K562 (cell line): Measurements from ENCODE around the gene RABEPK. TPM values are rescaled to one million over a fixed set of nuclear protein-coding genes. Genes with fewer than 3 reads are reported as not detected.
A peak's percentile ranks its signal among the peaks of the same experiment; 100 is the strongest.

ENCODE experiments used
- BCL6 ChIP-seq: fragments of 250-450 bp; sonication (Bioruptor Pico); IDR thresholded peaks from 2 replicates; pipeline ENCODE4 v1.4.0; 2020
- CREB5 ChIP-seq: fragments of 250-450 bp; sonication (Bioruptor Pico); IDR thresholded peaks from 2 replicates; pipeline ENCODE4 v1.5.0; 2020; ENCODE audit warnings: mild to moderate bottlenecking
- CTBP1 ChIP-seq: fragments of 450-650 bp; IDR thresholded peaks from 2 replicates; pipeline ENCODE4 v1.6.1; 2016; ENCODE audit warnings: borderline replicate concordance
- DLX4 ChIP-seq: fragments of 250-450 bp; sonication (Bioruptor Pico); IDR thresholded peaks from 2 replicates; pipeline ENCODE4 v1.6.1; 2021; ENCODE audit warnings: mild to moderate bottlenecking
- FOSL1 ChIP-seq: fragments of 200-800 bp; sonication (Bioruptor generic); conservative IDR thresholded peaks from 2 replicates; pipeline ENCODE4 v1.6.1; 2016; ENCODE audit warnings: missing genetic modification characterization, missing compliant biosample characterization
- HBP1 ChIP-seq: fragments of 450-650 bp; formaldehyde crosslinking; IDR thresholded peaks from 2 replicates; pipeline ENCODE4 v1.4.0; 2022; ENCODE audit warnings: missing genetic modification characterization
- HMG20A ChIP-seq: fragments of 450-650 bp; formaldehyde crosslinking; conservative IDR thresholded peaks from 2 replicates; pipeline ENCODE4 v1.4.0; 2020; ENCODE audit warnings: mild to moderate bottlenecking, mixed read lengths
- HNRNPL ChIP-seq: fragments of 200-400 bp; formaldehyde crosslinking; IDR thresholded peaks from 2 replicates; pipeline ENCODE4 v1.6.1; 2017; ENCODE audit warnings: low read depth, mild to moderate bottlenecking, low read length
- KAT7 ChIP-seq: sonication (generic); formaldehyde crosslinking; IDR thresholded peaks from 2 replicates; pipeline ENCODE4 v1.8.0; 2022; ENCODE audit warnings: missing genetic modification reagents, mild to moderate bottlenecking, borderline replicate concordance
- NFE2 ChIP-seq: IDR thresholded peaks from 2 replicates; pipeline ENCODE4 v1.6.1; 2014; ENCODE audit warnings: antibody characterized with exemption, low read depth
- RBM22 ChIP-seq: fragments of 200-400 bp; formaldehyde crosslinking; IDR thresholded peaks from 2 replicates; pipeline ENCODE4 v1.6.1; 2018; ENCODE audit warnings: low read length, low read depth; ENCODE audit not compliant: poor library complexity, severe bottlenecking
- RCOR1 ChIP-seq, 2 experiments: IDR thresholded peaks; 2 replicates each; pipeline ENCODE4 v1.6.1; 2012; ENCODE audit warnings: low read depth in 2 of 2, low read length in 2 of 2, borderline replicate concordance in 1 of 2, improper control_type of control experiment in 1 of 2
- SPI1 ChIP-seq: IDR thresholded peaks from 2 replicates; pipeline ENCODE4 v1.6.1; 2011; ENCODE audit warnings: low read depth, low read length, control low read depth, borderline replicate concordance
- STAT6 ChIP-seq: sonication (generic); formaldehyde crosslinking; IDR thresholded peaks from 2 replicates; pipeline ENCODE4 v1.8.1; 2023; ENCODE audit warnings: mild to moderate bottlenecking, missing genetic modification reagents
- TRIM28 ChIP-seq: fragments of 450-650 bp; IDR thresholded peaks from 2 replicates; pipeline ENCODE4 v1.6.1; 2017
- TSHZ1 ChIP-seq: fragments of 250-450 bp; sonication (Bioruptor Pico); IDR thresholded peaks from 2 replicates; pipeline ENCODE4 v1.4.0; 2020; ENCODE audit warnings: mild to moderate bottlenecking, moderate library complexity
- ZNF239 ChIP-seq: fragments of 250-450 bp; sonication (Bioruptor Pico); IDR thresholded peaks from 2 replicates; pipeline ENCODE4 v1.4.0; 2020; ENCODE audit warnings: mild to moderate bottlenecking
- ZNF830 ChIP-seq: fragments of 250-450 bp; sonication (Bioruptor Pico); IDR thresholded peaks from 2 replicates; pipeline ENCODE4 v1.5.0; 2021; ENCODE audit warnings: mild to moderate bottlenecking
- polyA plus RNA-seq, 8 experiments: library from polyadenylated mRNA; depleted of rRNA in 4 of 8; stranded (reverse) in 5 of 8; unstranded in 3 of 8; fragments of >200 nt; fragmentation: Nextera tagmentation in 2 of 8; fragmentation: Illumina TruSeq in 1 of 8; extraction: Ambion mirVana in 2 of 8; extraction: Trizol in 1 of 8; gene quantifications; 2 replicates each; pipeline versions ENCODE4 v1.2.1 to v1.2.3, GENCODE V29; 2011 to 2014; ENCODE audit warnings: inconsistent platforms in 1 of 8, missing spikeins in 1 of 8
- total RNA-seq, 7 experiments: library from RNA; depleted of rRNA in 6 of 7; stranded (reverse); fragments of >200 nt in 6 of 7; fragmentation: Illumina TruSeq in 2 of 7; extraction: Trizol in 2 of 7; gene quantifications; 2 replicates each; pipeline versions ENCODE4 v1.2.1 to v1.2.3, GENCODE V29; 2011 to 2021; ENCODE audit warnings: low replicate concordance in 1 of 7

RABEPK gene
- total and polyA plus RNA-seq, 9 of the 15 experiments (the other 6 are each of a cell fraction or from before 2014, with no cell fraction given): 38.3 to 113 (median 52.8) TPM

GRCh38 chr9:125261501-125262293 lies 61.4 kb downstream of the RABEPK start, which contains the start of gene GAPVD1 (continued):
- TF ChIP-seq HNRNPL: no peak
- no peak; the same call in 1 of the 2 replicates for TF ChIP-seq CTBP1
- 0 out of 2 replicates have a peak, but pooled peaks have one; percentile 32 for TF ChIP-seq STAT6
- no peak; the same call in 1 of the 2 replicates for TF ChIP-seq KAT7 (CRISPR knock-in tag)
- TF ChIP-seq ZNF830: no peak
- TF ChIP-seq ZNF239 (CRISPR knock-in tag): no peak; the same call in 1 of the 2 replicates
- no peak for TF ChIP-seq TSHZ1 (CRISPR knock-in tag)
- TF ChIP-seq BCL6 (CRISPR knock-in tag): no peak
- TF ChIP-seq TRIM28: no peak; the same call in 1 of the 2 replicates
- TF ChIP-seq CREB5 (CRISPR knock-in tag): no peak
- peak; percentile 40 for TF ChIP-seq RBM22
- no peak for TF ChIP-seq DLX4 (CRISPR knock-in tag)
- TF ChIP-seq HBP1 (CRISPR knock-in tag): no peak
- TF ChIP-seq FOSL1 (tag): no peak; the same call in 1 of the 2 replicates
- no peak for TF ChIP-seq NFE2
- TF ChIP-seq SPI1: peak; percentile 87
- no peak for TF ChIP-seq HMG20A
- no peak for TF ChIP-seq RCOR1 (IDR thresholded peaks at IDR 0.05; ENCODE audit: borderline replicate concordance in 1 of 2, low read depth in 2 of 2, low read length in 2 of 2)
